ENCODE data around the gene RBP2.
"Not testable (repeated sequence)": the region's sequence is repeated elsewhere in the genome, so short reads cannot be mapped to it uniquely, and the experiment has no call there.

RBP2 gene

GRCh38 chr3:139440639-139441556, 35.4 kb downstream of the RBP2 start:
- no peak for DNase-seq

DNA sequence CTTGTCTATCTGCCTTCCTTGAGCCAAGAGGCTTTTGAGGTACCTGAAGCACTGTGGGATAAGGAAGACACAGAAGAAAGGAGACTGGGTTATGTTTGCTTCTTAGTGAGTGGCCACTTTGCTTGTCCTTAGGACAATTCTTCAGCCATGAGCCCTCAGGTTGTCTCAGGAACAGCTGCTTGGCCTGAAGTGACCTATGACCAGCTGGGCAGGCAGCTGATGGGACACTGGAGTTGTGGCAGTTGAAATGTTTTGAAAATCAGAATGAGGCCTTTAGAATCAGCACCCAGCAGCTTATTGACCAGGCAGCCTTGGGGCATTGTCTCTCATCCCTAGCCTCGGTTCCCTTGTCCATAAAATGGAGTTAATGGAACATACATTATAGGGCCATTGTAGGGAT, 37.0 kb downstream of the RBP2 start:
- no peak for DNase-seq

DNA sequence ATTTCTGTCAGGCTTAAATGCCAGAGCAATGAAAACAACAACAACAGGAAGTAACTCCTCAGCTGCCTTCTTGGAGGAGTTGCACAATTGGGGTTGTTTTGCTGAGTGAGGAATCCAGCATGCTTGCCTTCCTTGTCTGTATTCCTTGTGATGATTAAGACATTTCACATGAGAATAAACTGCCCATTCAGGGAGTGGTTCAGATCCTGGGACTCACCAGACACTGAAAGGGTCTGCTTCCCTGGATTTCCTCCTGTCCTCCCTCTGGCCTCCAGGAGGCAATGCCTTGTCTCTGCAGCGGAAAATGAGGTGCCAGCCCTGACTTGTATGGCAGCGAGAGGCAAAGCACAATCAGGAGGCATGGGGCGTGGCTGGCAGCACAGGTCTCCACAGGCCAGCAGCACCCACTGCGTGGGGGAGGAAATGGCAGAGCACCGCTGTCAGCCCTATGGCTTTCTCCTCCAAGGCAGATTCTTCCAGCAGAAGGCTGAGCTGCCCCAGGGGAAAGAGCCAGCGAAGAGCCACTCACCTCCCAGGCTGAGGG, 41.5 kb downstream of the RBP2 start:
- DNase-seq = peak; percentile 82 to 83

- DNase-seq = no peak
Measured at GRCh38 chr3:139434228-139434627, 42.1 kb downstream of the RBP2 start.

GRCh38 chr3:139433089-139433488, 43.2 kb downstream of the RBP2 start:
- no peak for DNase-seq

DNA sequence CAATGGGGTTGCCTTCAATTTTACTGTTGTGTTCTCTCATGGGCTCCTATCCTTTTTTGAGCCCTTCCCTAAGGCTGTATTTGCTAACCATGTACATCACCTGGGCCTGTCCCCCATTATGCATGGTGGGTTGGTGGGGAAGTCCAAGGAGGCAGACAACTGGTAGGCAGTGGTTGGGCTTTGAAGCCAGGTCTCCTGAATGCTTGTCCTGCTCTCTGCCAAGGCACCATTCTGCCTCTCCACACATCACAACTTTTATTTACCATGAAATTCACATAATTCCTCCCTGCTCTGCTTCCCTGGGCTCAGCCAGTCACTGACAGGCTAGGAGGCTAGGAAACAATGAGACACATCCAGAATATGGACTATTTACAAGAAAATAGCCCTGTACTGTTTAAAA, 45.8 kb downstream of the RBP2 start:
- DNase-seq = no peak

GRCh38 chr3:139427283-139428060, 48.8 kb downstream of the RBP2 start:
- DNase-seq = peak; percentile 80 to 94

DNA sequence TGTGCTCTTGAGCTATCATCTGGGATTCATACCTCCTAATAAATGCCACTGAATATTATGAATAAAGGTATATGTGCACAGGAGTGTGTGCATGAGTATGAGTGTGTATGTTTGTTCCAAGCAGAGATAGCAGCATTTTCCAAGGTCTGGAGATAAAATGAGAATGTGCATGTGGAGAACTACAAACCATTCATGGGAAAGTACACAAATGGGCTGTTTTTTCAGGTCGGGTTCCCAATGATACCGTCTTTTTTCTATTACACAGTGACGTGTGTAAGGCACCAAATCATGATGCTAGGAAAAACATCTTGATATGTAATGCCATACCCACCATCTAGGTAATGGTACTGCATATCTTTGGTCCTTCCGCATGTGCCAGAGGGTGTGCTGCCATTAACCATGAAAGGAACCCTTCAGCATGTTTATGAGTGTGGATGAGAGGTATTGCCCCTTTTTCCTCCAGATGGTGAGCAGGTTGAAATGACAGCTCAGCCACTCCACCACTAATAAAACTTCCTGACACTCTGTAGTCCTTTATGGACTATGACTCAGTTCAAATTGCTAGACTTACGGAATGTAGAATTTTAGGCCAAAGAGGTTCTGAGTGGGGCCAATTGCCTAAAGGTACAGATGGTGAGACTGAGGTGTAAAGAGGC, 50.4 kb downstream of the RBP2 start:
- DNase-seq = no peak

DNA sequence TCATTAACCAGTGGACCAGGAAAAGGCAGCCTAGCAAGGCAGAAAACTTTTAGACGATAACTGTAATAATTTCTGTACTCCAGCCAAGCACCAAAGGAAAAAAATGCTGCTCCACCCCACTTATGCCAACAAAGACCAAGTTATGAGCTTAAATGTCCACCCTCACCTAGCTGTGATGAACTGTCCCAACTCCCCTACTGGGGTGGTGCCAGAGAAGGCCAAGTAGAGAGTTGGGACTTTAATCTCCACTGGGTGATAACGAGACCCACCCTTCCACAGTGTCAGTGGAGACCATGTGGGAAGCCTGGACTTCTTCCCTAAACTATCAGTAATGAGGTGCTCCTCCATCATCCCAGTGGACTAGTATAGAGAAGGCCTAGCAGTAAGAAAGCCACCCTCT, 53.1 kb downstream of the RBP2 start:
- DNase-seq = no peak

DNA sequence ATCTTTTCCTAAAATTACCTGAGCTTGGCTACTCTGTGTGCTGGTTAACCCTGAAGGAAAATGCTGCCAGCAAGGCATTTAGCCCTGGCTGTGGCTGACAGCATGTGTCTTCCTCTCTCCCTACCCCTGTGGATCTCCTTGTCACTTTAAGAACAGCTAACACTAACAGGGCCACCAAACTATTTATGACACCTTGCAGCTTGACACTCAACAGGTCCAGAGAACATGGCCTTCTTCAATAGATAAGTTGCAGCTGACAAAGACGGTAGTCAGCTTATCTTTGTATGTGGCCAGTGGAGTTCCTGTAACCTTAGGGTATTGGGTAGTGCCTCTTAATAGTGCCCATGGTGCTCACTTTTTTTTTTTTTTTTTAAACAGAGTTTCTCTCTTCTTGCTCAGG, 54.9 kb downstream of the RBP2 start:
- no peak for DNase-seq

DNA sequence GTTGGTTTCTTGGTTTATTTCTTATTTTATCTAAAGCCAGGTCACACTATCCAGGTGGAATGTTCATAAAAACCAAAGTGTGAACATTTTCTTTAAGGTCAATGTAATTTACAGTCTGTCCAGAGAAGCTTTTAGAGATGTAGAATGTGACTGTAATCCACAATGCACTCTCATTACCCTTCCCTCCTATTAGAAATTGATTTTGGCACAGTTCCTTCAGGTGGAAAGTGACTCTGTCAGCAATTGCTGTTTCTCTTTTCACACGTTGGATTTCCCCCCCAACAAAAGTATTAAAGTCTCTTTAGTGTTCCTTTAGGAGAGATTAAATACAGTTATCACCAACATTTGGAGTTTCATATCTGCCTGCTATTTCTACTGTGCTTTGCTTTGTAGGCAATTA, 55.3 kb downstream of the RBP2 start:
- no peak for DNase-seq

DNA sequence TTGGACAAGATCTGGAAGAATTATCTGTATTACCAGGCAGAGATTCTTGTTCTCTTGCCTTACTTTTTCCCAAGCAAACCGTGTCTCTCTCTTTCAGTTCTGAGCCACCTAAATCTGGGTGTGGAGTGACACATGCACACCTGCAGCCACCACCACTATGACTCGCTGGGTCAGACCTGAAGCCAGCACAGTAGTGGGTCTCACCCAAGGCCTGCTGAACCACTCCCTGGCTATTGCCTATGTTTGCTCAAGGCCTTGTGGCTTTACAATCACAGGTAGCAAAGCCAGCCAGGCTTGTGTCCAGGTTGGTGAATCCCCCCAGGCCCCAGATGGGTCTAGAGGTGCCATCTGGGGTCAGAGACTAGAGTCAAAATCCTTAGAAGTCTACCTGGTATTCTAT, 58.2 kb downstream of the RBP2 start:
- no peak for DNase-seq

DNA sequence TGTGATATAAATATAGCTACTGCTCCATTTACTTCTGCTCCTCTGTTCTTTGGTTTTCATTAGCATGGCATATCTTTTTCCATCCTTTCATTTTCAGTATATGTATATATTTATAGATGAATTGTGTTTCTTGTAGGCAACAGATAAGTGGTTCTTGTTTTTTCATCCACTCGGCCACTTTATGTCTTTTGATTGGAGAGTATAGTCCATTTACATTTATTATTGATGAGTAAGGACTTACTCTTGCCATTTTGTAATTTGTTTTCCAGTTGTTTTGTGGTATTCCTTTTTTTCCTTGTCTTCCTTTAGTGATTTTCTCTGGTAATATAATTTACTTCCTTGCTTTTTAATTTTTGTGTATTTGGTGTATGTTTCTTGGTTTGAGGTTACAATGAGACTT, 60.0 kb downstream of the RBP2 start:
- DNase-seq = no peak

DNA sequence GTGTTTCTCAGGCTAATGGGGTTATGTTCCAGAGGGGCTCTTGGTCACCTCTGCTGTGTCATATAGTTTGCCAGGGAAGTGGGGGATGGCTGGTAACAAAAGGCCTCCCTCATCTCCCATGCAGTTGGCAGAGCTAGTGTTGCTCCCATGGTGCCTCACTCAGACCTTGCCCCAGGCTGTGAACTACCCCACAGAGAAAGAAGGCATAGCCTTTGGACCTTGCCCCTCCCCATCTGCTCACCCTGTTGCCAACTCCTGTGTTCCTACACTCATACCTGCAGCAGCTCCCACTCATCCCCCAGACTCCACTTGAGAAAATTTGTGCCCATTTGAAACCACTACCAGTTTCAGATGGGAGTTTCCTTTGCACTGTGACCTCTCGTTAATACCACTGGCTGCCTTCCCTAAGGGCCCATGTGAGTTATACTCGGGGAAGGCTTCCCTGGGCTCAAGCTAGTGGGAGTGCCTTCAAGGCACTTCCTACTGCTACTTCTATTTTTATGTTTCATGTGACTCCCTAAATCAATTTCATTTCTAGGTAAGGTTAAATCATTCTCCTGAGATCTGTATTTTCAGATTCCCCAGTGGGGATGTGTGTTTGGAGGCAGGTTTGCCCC, 61.6 kb downstream of the RBP2 start:
- DNase-seq = no peak

DNA sequence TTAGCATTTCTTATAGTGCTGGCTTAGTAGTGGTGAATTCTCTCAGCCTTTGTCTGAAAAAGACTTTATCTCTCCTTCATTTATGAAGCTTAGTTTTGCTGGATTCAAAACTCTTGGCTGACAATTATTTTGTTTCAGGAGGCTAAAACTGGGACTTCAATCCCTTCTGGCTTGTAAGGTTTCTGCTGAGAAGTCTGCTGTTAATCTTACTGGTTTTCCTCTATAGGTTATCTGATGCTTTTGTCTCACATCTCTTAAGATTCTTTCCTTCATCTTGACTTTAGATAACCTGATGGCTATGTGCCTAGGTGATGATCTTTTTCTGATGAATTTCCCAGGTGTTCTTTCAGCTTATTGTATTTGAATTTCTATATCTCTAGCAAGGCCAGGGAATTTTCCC, 63.4 kb downstream of the RBP2 start:
- not testable (repeated sequence) for DNase-seq

All from inflammatory macrophage (primary cell).